ENCODE results near the gene PNP.
"Not testable (repeated sequence)": the region's sequence is repeated elsewhere in the genome, so short reads cannot be mapped to it uniquely, and the experiment has no call there.

The PNP gene

GRCh38 chr14:20493634-20494033 lies 24.4 kb downstream of the PNP start:
- no peak for DNase-seq

GRCh38 chr14:20494935-20495766 lies 25.9 kb downstream of the PNP start:
- DNase-seq, result no peak

- no peak for DNase-seq
These were observed 29.4 kb downstream of the PNP start for GRCh38 chr14:20498622-20499021.

GRCh38 chr14:20499108-20499507 lies 29.9 kb downstream of the PNP start:
- DNase-seq, result no peak

- no peak for DNase-seq
These were observed 30.7 kb downstream of the PNP start for GRCh38 chr14:20499881-20500280.

GRCh38 chr14:20501346-20501745 lies 32.1 kb downstream of the PNP start:
- DNase-seq, result no peak

- DNase-seq, result no peak
These were observed 34.7 kb downstream of the PNP start for GRCh38 chr14:20503898-20504297.

GRCh38 chr14:20506276-20506675 lies 37.1 kb downstream of the PNP start:
- not testable (repeated sequence) for DNase-seq

- DNase-seq, result not testable (repeated sequence)
These were observed 37.5 kb downstream of the PNP start for GRCh38 chr14:20506752-20507151.

- DNase-seq, result not testable (repeated sequence)
These were observed 38.3 kb downstream of the PNP start for GRCh38 chr14:20507537-20507936.

GRCh38 chr14:20508367-20508766 lies 39.2 kb downstream of the PNP start:
- no peak for DNase-seq

- no peak for DNase-seq
These were observed 43.1 kb downstream of the PNP start for GRCh38 chr14:20512177-20512905.

- no peak for DNase-seq
These were observed 46.6 kb downstream of the PNP start for GRCh38 chr14:20515846-20516245.

- no peak for DNase-seq
These were observed 47.7 kb downstream of the PNP start for GRCh38 chr14:20516921-20517320.

GRCh38 chr14:20522332-20522731 lies 53.1 kb downstream of the PNP start:
- DNase-seq, result no peak

- DNase-seq, result no peak
These were observed 54.8 kb downstream of the PNP start for GRCh38 chr14:20524027-20524426.
